HL-60 (cell line): Measurements from ENCODE around the gene COQ2.

Source experiments
- CTCF ChIP-seq: IDR thresholded peaks from one replicate; pipeline ENCODE4 v1.5.1; 2011; ENCODE audit warnings: low read length, control low read depth, inconsistent platforms; ENCODE audit not compliant: insufficient read depth
- REST ChIP-seq: IDR thresholded peaks from 2 replicates; pipeline ENCODE4 v1.6.1; 2012; ENCODE audit warnings: low read depth; ENCODE audit not compliant: insufficient replicate concordance

- no peak for TF ChIP-seq CTCF
- TF ChIP-seq REST, result no peak
Measured at GRCh38 chr4:83259586-83259985, 25.0 kb downstream of the COQ2 start.
